Lower lobe of right lung (tissue), 2 donors: ENCODE results near the gene COL18A1. TPM values are rescaled to one million over a fixed set of nuclear protein-coding genes. Genes with fewer than 3 reads are reported as not detected.

Experiments used
- ATAC-seq, 2 donors: fragments of 200-7000 bp; cut with Tn5 transposase; one replicate each; pipeline ENCODE4 v1.9.1; 2020 to 2022; ENCODE audit warnings: mild to moderate bottlenecking in 2 of 2, moderate library complexity in 2 of 2
- DNase-seq: peaks from one replicate; pipeline ENCODE4 v3.0.0-alpha.2; 2020
- H3K27ac ChIP-seq: fragments of 200-600 bp; one replicate; pipeline ENCODE4 v1.8.0; 2022
- H3K27me3 ChIP-seq: fragments of 200-600 bp; one replicate; pipeline ENCODE4 v1.8.0; 2022; ENCODE audit warnings: low read depth
- H3K36me3 ChIP-seq: fragments of 200-600 bp; one replicate; pipeline ENCODE4 v1.8.0; 2022; ENCODE audit warnings: mild to moderate bottlenecking
- H3K4me1 ChIP-seq: fragments of 200-600 bp; one replicate; pipeline ENCODE4 v1.8.0; 2022
- H3K4me3 ChIP-seq: fragments of 200-600 bp; one replicate; pipeline ENCODE4 v1.8.0; 2022; ENCODE audit warnings: mild to moderate bottlenecking
- H3K9me3 ChIP-seq: fragments of 200-600 bp; one replicate; pipeline ENCODE4 v1.8.0; 2022
- intact Hi-C: fragments of 100-400 bp; cut with DNase I; formaldehyde crosslinking; loops from one replicate; pipeline ENCODE4 v1.11.0; 2022
- total RNA-seq: library from RNA; stranded (reverse); fragmentation: NEBNext Ultra II Directional; extraction: Animal tissue kit (Norgen Biotek cat#: 25700); gene quantifications from one replicate; pipeline ENCODE4 v1.2.1, GENCODE V29; 2021
- TF ChIP-seq, protein P1 (sequence below): fragments of 200-600 bp; IDR thresholded peaks from one replicate; pipeline ENCODE4 v1.8.0; 2022; ENCODE audit warnings: antibody characterized with exemption, mild to moderate bottlenecking
- donor health status: DM: no; HTN: yes; CAD: no; lungs with severe emphysema.

Gene COL18A1
- total RNA-seq, 1 donor from 2014 or later: 45.1 TPM

- H3K27me3 ChIP-seq: no peaks in the 10 kb centered on the region
- H3K27ac ChIP-seq: peak overlapping the region; percentile 31
- TF ChIP-seq, protein P1, sequence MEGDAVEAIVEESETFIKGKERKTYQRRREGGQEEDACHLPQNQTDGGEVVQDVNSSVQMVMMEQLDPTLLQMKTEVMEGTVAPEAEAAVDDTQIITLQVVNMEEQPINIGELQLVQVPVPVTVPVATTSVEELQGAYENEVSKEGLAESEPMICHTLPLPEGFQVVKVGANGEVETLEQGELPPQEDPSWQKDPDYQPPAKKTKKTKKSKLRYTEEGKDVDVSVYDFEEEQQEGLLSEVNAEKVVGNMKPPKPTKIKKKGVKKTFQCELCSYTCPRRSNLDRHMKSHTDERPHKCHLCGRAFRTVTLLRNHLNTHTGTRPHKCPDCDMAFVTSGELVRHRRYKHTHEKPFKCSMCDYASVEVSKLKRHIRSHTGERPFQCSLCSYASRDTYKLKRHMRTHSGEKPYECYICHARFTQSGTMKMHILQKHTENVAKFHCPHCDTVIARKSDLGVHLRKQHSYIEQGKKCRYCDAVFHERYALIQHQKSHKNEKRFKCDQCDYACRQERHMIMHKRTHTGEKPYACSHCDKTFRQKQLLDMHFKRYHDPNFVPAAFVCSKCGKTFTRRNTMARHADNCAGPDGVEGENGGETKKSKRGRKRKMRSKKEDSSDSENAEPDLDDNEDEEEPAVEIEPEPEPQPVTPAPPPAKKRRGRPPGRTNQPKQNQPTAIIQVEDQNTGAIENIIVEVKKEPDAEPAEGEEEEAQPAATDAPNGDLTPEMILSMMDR: no peak
- H3K9me3 ChIP-seq: no peaks in the 10 kb centered on the region
- H3K4me1 ChIP-seq: no peaks in the 10 kb centered on the region
- H3K36me3 ChIP-seq: no peaks in the 10 kb centered on the region
- intact Hi-C loops: no loop called here
- no peak for DNase-seq
- ATAC-seq: peak; percentile 16 to 34
- no peak overlapping the region for H3K4me3 ChIP-seq
Measured at GRCh38 chr21:45427331-45428271, 22.6 kb downstream of the COL18A1 start.

DNA sequence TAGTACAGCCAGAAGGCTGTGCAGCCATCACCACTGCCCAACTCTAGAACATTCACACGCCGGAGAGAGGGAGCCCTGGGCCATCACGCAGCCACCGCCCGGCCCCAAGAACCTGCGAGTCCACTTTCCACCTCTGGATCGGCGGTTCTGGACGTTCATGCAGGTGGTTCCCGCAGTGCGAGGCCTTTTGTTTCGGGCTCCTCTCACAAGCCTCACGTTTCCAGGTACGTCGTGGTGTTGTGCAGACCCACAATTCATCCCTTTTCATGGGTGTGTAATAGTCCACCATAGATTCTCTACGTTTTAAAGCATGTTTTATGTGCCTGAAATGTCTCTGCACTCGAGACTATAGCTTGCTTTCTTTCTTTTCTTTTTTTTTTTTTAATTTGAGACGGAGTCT, 23.6 kb downstream of the COL18A1 start:
- Histone ChIP-seq H3K36me3 (no peaks in the 10 kb centered on the region), H3K4me1 (no peaks in the 10 kb centered on the region), H3K9me3 (no peaks in the 10 kb centered on the region), H3K4me3 (no peak overlapping the region), H3K27ac (no peak overlapping the region), H3K27me3 (no peaks in the 10 kb centered on the region)
- intact Hi-C loops: no loop called here
- TF ChIP-seq, protein P1: no peak
- ATAC-seq: no peak
- DNase-seq: no peak

- H3K4me3 ChIP-seq: no peak overlapping the region
- H3K9me3 ChIP-seq: no peaks in the 10 kb centered on the region
- ATAC-seq (no peak), DNase-seq (no peak)
- H3K27me3 ChIP-seq: no peaks in the 10 kb centered on the region
- no peak overlapping the region for H3K27ac ChIP-seq
- intact Hi-C loops: loop anchor here (10.0 kb wide), 1 partner anchor 135 kb away; no protein-coding TSS in a partner anchor
- H3K4me1 ChIP-seq: no peaks in the 10 kb centered on the region
- TF ChIP-seq, protein P1: no peak
- no peaks in the 10 kb centered on the region for H3K36me3 ChIP-seq
Measured at GRCh38 chr21:45429221-45430175, 24.5 kb downstream of the COL18A1 start.

DNA sequence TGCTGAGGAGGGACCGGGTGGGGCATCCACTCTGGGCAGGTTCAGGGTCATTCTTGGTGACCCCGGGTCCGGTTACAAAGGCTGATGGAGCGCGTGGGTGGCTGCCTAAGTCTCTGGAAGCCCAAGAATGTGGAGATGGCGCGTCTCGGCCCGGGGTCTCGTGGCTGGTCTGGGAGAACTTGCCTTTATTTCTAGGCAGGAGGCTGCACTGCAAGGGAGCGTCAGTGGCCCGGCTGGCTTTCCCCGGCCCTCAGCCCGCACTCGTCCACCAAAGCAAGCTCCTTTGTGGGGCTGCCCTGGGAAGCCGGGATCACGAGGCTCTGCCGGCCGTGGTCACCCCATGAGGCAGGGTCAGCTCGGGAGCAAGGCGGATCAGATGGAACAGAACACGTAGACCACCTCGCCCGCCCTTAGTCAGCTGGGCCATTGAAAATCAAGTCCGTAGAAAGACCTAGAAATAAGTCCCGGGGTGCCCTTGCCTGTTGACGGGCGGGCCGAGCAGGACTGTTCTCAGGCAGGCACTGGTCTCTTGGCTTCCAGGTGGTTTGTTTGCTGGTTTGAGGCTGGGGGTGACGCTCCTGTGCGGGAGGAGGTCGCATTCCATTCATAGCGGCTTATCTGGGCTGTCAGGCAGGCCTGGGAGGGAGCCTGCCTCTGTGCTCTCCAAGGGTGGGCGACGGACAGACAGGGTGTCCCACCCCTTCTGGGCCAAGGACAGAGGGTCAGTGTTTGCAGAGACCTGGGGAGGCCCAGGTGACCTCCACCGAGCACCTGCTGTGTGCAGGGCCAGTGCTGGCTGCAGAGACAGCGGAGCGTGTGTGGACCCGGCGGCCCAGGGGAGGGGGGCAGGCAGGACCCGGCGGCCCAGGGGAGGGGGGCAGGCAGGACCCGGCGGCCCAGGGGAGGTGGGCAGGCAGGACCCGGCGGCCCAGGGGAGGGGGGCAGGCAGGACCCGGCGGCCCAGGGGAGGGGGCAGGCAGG, 25.8 kb downstream of the COL18A1 start:
- TF ChIP-seq, protein P1: no peak
- H3K4me1 ChIP-seq: no peaks in the 10 kb centered on the region
- H3K4me3 ChIP-seq: no peak overlapping the region
- H3K36me3 ChIP-seq: no peaks in the 10 kb centered on the region
- no peak overlapping the region for H3K27ac ChIP-seq
- intact Hi-C loops: loop anchor here (10.0 kb wide), 1 partner anchor 136 kb away; no protein-coding TSS in a partner anchor
- ATAC-seq (no peak), DNase-seq (no peak)
- H3K9me3 ChIP-seq: no peaks in the 10 kb centered on the region
- H3K27me3 ChIP-seq: no peaks in the 10 kb centered on the region
